Measurements from ENCODE around the gene CYP2S1. TPM values are rescaled to one million over a fixed set of nuclear protein-coding genes. Genes with fewer than 3 reads are reported as not detected.
"Not testable (repeated sequence)": the region's sequence is repeated elsewhere in the genome, so short reads cannot be mapped to it uniquely, and the experiment has no call there.

Gene CYP2S1
- total RNA-seq, 2 experiments from 2014 or later: not detected

DNA sequence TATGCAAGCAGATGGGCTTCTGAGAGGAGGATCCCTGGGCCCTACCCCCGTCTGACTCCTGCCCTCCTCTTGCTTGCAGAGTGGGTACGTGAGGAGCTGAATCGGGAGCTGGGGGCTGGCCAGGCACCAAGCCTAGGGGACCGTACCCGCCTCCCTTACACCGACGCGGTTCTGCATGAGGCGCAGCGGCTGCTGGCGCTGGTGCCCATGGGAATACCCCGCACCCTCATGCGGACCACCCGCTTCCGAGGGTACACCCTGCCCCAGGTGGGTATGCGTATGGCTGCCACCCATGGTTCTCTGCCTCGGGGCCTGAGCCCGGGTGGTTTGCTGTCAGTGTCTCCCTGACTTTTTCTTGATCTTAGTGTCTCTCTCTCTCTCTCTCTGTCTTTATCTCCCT, 10.4 kb downstream of the CYP2S1 start:
- no peak for DNase-seq (ENCODE audit: low spot score)
- no peak overlapping the region for H3K27ac ChIP-seq (ENCODE audit: low read depth, low read length, poor library complexity, severe bottlenecking)
- H3K36me3 ChIP-seq (ENCODE audit: insufficient read depth, low read length): no peaks in the 10 kb centered on the region
- H3K9me2 ChIP-seq (ENCODE audit: insufficient read depth, low read length): no peaks in the 10 kb centered on the region
- H3K79me2 ChIP-seq (ENCODE audit: insufficient read depth, low read depth, low read length): no peaks in the 10 kb centered on the region
- no peaks in the 10 kb centered on the region for H3K4me1 ChIP-seq (ENCODE audit: insufficient read depth, low read length, poor library complexity, severe bottlenecking)
- no peak overlapping the region for H3K4me2 ChIP-seq (ENCODE audit: low read length)
- CTCF ChIA-PET (ENCODE audit: unreplicated experiment): no interaction called here
- H3K4me3 ChIP-seq (ENCODE audit: low read depth, low read length, poor library complexity, severe bottlenecking): no peak overlapping the region
- no peak for TF ChIP-seq EZH2phosphoT487 (IDR thresholded peaks at IDR 0.05; ENCODE audit: borderline replicate concordance, low read depth, low read length)
- no peak for TF ChIP-seq CTCF (conservative IDR thresholded peaks at IDR 0.05; ENCODE audit: low read length)
- H3K9me3 ChIP-seq (ENCODE audit: low read length): no peaks in the 10 kb centered on the region
- H4K20me1 ChIP-seq (ENCODE audit: insufficient read depth, low read length): no peaks in the 10 kb centered on the region
- intact Hi-C loops (cut with micrococcal nuclease; ENCODE audit: unreplicated experiment): no loop called here
- no peak overlapping the region for H2AFZ ChIP-seq (ENCODE audit: low read length)
- POLR2A ChIA-PET: interaction anchor here (0.6 kb wide), 1 partner anchor 145 kb away, joined by 4 read pairs; no protein-coding TSS in a partner anchor
- BruUV-seq (replicated peaks): no TSS peak

- CTCF ChIA-PET (ENCODE audit: unreplicated experiment); H3K9me3 ChIP-seq (ENCODE audit: low read length); BruUV-seq (replicated peaks); H3K4me1 ChIP-seq (ENCODE audit: insufficient read depth, low read length, poor library complexity, severe bottlenecking); H3K9me2 ChIP-seq (ENCODE audit: insufficient read depth, low read length); H3K79me2 ChIP-seq (ENCODE audit: insufficient read depth, low read depth, low read length); H3K4me2 ChIP-seq (ENCODE audit: low read length); H4K20me1 ChIP-seq (ENCODE audit: insufficient read depth, low read length); H3K27ac ChIP-seq (ENCODE audit: low read depth, low read length, poor library complexity, severe bottlenecking); H3K4me3 ChIP-seq (ENCODE audit: low read depth, low read length, poor library complexity, severe bottlenecking); H2AFZ ChIP-seq (ENCODE audit: low read length); H3K36me3 ChIP-seq (ENCODE audit: insufficient read depth, low read length): not testable (repeated sequence)
- DNase-seq (ENCODE audit: low spot score): peak; percentile 78
- intact Hi-C loops (cut with micrococcal nuclease; ENCODE audit: unreplicated experiment): loop anchor here (1.0 kb wide), 2 partner anchors 58 to 104 kb away; no protein-coding TSS in a partner anchor
- peak; percentile 82 for TF ChIP-seq CTCF (conservative IDR thresholded peaks at IDR 0.05; ENCODE audit: low read length)
- POLR2A ChIA-PET: interaction anchor here (0.7 kb wide), 1 partner anchor 401 kb away, joined by 4 read pairs; no protein-coding TSS in a partner anchor
Observed at GRCh38 chr19:41204338-41204737, 11.3 kb downstream of the CYP2S1 start.

GRCh38 chr19:41205995-41206394, 13.0 kb downstream of the CYP2S1 start:
- no peak for TF ChIP-seq CTCF (conservative IDR thresholded peaks at IDR 0.05; ENCODE audit: low read length)
- TF ChIP-seq EZH2phosphoT487 (IDR thresholded peaks at IDR 0.05; ENCODE audit: borderline replicate concordance, low read depth, low read length): no peak
- Histone ChIP-seq H2AFZ (ENCODE audit: low read length) (no peak overlapping the region), H3K9me2 (ENCODE audit: insufficient read depth, low read length) (no peaks in the 10 kb centered on the region), H3K4me2 (ENCODE audit: low read length) (no peak overlapping the region), H3K36me3 (ENCODE audit: insufficient read depth, low read length) (no peaks in the 10 kb centered on the region), H3K4me3 (ENCODE audit: low read depth, low read length, poor library complexity, severe bottlenecking) (no peak overlapping the region), H3K9me3 (ENCODE audit: low read length) (no peaks in the 10 kb centered on the region), H3K4me1 (ENCODE audit: insufficient read depth, low read length, poor library complexity, severe bottlenecking) (no peaks in the 10 kb centered on the region), H4K20me1 (ENCODE audit: insufficient read depth, low read length) (no peaks in the 10 kb centered on the region), H3K79me2 (ENCODE audit: insufficient read depth, low read depth, low read length) (no peaks in the 10 kb centered on the region), H3K27ac (ENCODE audit: low read depth, low read length, poor library complexity, severe bottlenecking) (no peak overlapping the region)
- DNase-seq (ENCODE audit: low spot score): no peak
- ChIA-PET POLR2A (no interaction called here), CTCF (ENCODE audit: unreplicated experiment) (no interaction called here)
- no TSS peak for BruUV-seq (replicated peaks)
- intact Hi-C loops (cut with micrococcal nuclease; ENCODE audit: unreplicated experiment): no loop called here

Data from OCI-LY7 (cell line).